ENCODE results near the gene TP53BP2.
A peak's percentile ranks its signal among the peaks of the same experiment; 100 is the strongest.

The TP53BP2 gene

GRCh38 chr1:223788746-223789415 lies 56.9 kb downstream of the TP53BP2 start:
- DNase-seq = no peak

GRCh38 chr1:223785808-223786207 lies 59.9 kb downstream of the TP53BP2 start:
- no peak for DNase-seq

- DNase-seq = no peak
These were observed 61.2 kb downstream of the TP53BP2 start for GRCh38 chr1:223784541-223784940.

GRCh38 chr1:223783676-223784075 lies 62.1 kb downstream of the TP53BP2 start:
- DNase-seq = no peak

- no peak for DNase-seq
These were observed 64.8 kb downstream of the TP53BP2 start for GRCh38 chr1:223780949-223781348.

- DNase-seq = no peak
These were observed 65.4 kb downstream of the TP53BP2 start for GRCh38 chr1:223780318-223780717.

GRCh38 chr1:223776826-223777454 lies 68.8 kb downstream of the TP53BP2 start:
- no peak for DNase-seq

GRCh38 chr1:223776075-223776814 lies 69.5 kb downstream of the TP53BP2 start:
- no peak for DNase-seq

- no peak for DNase-seq
These were observed 70.1 kb downstream of the TP53BP2 start for GRCh38 chr1:223775711-223776074.

GRCh38 chr1:223775054-223775453 lies 70.7 kb downstream of the TP53BP2 start:
- DNase-seq = no peak

GRCh38 chr1:223774134-223774814 lies 71.5 kb downstream of the TP53BP2 start:
- DNase-seq = no peak

GRCh38 chr1:223772771-223773160 lies 73.0 kb downstream of the TP53BP2 start:
- peak; percentile 10 for DNase-seq

GRCh38 chr1:223771814-223772770 lies 73.7 kb downstream of the TP53BP2 start:
- peak; percentile 91 for DNase-seq

GRCh38 chr1:223771469-223771813 lies 74.3 kb downstream of the TP53BP2 start:
- DNase-seq = peak; percentile 73

GRCh38 chr1:223770621-223771315 lies 75.0 kb downstream of the TP53BP2 start:
- DNase-seq = no peak

GRCh38 chr1:223765719-223766340 lies 79.9 kb downstream of the TP53BP2 start:
- peak; percentile 98 for DNase-seq

- DNase-seq = peak; percentile 97
These were observed 80.6 kb downstream of the TP53BP2 start for GRCh38 chr1:223765036-223765718.

GRCh38 chr1:223763881-223764280 lies 81.9 kb downstream of the TP53BP2 start:
- no peak for DNase-seq

GRCh38 chr1:223763251-223763650 lies 82.5 kb downstream of the TP53BP2 start:
- DNase-seq = peak; percentile 16

- DNase-seq = no peak
These were observed 84.3 kb downstream of the TP53BP2 start for GRCh38 chr1:223761411-223761810.

GRCh38 chr1:223760833-223761232 lies 84.9 kb downstream of the TP53BP2 start:
- DNase-seq = no peak
